CD4-positive, alpha-beta T cell treated with Interleukin-1 beta for 1 hour (primary cell): Measurements from ENCODE around the gene LRCH4.
A peak's percentile ranks its signal among the peaks of the same experiment; 100 is the strongest.

ENCODE experiments used
- DNase-seq, 2 donors: peaks; one replicate each; pipeline ENCODE4 v3.0.0-alpha.2; 2020 to 2022

LRCH4 gene

DNA sequence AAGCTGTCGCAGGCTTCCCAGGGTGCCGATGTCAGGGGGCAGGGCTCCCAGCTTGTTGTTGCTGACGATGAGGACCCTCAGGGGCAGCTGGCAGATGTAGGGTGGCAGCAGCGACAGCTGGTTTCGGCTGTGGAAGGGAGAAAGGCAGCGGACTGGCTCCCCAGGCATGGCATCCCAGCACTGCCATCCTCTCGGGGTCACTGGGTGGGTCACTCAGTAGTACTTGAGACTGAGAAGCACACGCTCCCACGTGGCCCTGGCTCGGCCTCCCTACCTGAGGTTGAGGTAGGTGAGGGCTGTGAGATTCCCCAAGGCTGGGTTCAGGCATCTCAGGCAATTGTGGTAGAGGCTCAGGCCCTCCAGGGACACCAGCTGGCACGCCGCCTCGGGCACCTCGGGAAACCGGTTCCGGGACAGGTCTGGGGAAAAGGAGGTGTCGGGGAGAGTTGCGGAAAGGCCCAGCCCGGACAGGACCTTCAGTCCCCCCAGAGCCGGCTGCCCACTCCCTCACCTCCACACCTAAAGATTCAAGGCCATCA, 3.8 kb downstream of the LRCH4 start:
- no peak for DNase-seq

DNA sequence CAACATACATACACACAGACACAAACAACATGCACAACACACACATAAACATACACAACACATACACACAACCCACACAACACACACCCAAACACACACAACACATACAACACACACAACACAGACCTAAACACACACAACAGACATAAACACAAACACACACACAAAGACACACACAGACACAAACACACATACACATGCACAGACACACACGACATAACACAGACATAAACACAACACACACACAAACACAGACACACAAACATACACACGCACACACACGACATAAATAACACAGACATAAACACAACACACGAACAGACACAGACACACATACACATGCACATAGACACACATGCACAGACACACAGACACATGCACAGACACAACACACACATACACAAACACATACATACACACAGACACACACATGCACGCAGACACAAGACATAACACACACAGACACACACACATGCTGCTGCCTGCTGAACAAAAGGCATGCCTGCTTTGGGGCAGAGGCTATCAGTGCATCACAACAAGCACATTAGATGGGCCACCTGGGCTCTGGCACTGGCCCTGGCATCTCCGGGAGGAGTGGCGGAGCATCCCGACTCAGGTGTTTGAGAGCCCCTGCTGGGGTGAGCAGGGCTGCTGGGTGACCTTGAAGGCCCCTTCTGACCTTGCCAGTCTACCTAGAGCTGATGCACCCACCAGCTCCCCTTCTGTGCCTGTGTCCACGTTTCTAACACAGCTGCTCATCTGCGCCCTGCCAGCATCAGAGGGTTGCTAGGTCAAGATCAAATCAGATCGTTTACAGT, 5.3 kb downstream of the LRCH4 start:
- DNase-seq: no peak

GRCh38 chr7:100578246-100579183, 7.4 kb downstream of the LRCH4 start:
- no peak for DNase-seq

GRCh38 chr7:100577507-100577906, 8.4 kb downstream of the LRCH4 start:
- no peak for DNase-seq

GRCh38 chr7:100577103-100577502, 8.8 kb downstream of the LRCH4 start:
- DNase-seq: no peak

GRCh38 chr7:100576384-100576993, 9.4 kb downstream of the LRCH4 start:
- no peak for DNase-seq

DNA sequence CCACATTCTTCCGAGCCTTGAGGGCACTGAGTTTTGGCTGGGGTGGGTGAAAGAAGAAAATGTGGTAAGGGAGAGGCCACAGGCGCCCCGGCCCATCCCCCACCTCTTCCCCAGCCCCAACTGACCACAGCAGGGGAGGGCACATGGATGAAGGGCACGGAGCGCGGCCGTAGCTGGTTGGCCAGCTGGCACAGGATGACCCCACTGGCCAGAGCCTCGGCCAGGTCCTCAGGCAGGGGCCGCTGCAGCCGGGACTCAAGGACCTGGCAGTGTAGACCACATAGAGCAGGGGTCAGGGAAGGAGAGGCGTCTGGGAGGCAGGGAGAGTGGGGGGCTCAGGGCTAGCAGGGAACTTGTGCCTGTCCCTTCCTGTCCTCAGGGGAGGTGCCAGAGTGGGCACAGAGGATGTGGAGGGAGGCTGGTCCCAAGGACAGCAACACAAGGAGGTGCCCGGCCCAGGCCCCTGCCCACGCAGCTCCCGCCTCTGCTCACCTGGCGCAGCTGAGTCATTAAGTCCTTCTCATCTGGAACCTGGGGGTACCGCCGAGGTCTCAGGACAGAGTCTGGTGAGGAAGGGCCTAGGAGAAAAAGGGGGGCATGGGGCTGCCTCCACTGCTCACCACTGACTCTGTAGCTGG, 10.1 kb downstream of the LRCH4 start:
- DNase-seq: no peak

DNA sequence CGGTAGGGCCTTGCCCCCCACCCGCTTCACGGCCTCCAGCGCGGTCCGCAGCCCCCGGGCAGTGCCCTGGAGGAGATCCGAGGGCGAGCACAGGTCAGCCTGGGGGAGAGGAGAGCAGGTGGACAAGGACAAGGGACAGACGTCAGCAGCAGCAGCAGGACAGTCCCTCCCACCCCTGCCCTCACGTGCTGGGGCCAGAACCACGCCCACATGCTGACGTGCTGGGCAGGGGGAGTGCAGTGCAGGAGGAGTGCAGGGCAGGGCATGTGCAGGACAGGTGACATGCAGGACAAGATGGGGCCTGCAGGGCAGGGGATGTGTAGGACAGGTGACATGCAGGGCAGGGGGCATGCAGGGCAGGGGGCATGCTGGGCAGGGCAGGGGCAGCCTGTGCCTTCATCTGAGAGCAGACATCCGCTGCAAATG, 10.7 kb downstream of the LRCH4 start:
- no peak for DNase-seq

DNA sequence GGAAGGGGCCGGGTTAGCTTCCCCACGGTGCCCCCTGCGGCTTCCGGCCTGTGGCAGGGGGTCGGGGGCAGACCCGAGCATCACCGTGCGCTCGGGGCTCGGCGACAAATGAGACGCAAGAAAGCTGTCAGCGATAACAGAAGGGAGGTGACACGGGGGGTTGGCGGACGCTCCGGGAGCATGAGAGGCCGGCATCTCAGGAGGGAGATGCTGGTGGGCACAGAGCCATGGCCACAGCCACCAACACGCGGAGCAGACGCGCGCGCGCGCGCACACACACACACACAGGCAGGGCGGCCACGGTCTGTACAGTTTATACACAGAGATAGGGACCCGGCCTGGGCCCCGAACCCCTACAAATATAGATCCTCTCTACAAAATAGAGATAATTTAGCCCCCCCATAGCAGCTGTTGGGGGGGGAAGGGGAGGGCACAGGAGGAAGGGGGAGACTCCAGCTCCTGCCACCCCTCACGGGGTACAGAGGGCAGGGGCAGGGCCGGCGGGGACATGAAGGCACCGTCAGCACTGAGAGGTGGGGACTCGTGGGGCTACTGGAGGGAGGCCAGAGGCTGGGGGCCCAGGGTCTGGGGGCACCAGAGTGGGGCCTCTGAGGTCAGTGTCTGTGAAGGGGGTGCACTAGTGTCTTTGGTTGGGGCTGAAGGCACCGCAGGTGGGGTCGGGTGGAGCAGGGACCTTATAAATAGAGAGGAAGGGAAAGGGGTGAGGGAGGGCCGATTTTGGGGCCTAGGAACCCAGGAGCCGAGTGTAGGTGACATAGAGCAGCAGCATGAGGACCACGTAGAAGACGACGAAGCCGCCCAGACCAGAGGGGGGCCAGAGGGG, 11.3 kb downstream of the LRCH4 start:
- no peak for DNase-seq

DNA sequence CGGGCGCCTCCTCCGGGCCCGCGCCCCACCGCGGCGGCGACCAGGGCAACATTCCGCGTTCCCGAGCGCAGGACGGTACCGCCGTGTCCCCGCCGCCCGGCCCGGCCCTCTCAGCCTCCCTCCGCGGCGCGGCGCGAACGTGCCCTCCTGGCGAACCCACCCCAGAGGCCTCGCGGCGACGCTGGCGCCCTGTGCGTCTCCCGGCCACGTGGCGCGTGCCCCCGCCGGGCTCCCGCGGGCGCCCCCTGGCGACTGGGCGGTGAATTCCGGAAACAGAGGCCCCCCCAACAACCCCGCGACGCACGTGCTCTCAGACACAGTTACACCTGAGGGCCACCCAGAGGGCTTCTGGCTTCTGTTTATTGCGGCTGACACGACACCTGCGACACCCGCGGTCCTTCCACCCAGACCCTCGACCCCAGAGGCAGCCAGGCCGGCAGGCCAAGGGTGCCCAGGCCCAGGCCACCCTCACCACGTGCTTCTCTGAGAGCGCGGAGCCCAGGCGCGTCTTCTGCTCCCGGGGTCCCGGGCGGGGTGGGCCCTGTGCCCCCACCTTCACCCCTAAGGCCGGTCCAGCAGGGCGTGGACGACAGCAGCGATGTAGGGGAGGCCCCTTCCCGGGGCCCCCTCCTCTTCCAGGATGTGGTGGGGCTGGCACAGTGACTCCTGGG, 12.1 kb downstream of the LRCH4 start, which contains the start of gene SAP25:
TSS of gene SAP25 (minus strand) at position 210 of the 671 bp plus-strand sequence. CDS start at position 52, 158 bp downstream.
- no peak for DNase-seq

GRCh38 chr7:100572949-100573675, 12.8 kb downstream of the LRCH4 start:
- DNase-seq: no peak

DNA sequence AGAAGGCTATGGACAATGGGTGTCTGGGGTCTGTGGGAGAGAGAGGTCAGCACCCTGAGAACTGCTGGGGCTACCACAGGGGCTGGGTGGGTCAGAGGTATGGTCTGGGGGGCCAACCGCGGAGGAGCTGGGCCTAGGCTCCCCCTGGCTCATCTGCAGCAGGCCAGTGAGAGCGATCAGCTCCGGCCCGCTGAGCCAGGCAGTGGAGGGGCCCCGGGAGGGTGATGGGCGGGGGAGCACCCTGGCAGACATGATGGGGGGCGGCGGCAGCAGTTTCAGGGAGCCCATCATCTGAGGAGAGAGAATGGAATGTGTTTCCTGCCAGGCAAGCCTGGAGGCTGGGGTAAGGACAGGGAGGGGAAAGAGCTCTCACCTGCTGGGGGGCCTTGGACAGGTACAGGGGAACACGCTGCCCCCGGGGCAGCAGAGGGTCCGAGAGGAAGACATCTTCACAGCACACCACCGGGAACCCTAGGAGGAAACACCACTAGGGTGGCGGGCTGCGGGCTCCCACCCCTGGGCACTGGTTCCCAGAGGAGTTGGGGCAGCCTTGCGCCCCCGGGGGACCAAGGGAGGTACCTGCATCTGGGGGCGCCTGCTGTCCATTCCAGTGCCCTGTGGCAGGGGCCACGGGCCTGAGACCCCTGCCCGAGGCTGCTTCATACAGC, 13.5 kb downstream of the LRCH4 start:
- DNase-seq: no peak

DNA sequence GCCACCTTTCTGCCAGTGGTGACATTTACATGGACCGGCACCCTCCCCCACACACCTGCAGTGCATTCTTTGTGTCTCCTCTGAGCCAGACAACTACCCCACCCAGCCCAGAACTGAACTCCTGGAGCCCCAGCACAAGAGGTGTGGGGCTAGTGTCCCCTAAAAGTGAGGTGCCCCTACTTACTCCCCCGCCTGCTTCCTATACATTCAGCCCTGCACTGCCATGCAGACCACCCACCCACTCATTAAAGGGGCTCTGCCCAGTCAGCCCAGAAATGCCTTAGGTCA, 14.2 kb downstream of the LRCH4 start:
- no peak for DNase-seq

DNA sequence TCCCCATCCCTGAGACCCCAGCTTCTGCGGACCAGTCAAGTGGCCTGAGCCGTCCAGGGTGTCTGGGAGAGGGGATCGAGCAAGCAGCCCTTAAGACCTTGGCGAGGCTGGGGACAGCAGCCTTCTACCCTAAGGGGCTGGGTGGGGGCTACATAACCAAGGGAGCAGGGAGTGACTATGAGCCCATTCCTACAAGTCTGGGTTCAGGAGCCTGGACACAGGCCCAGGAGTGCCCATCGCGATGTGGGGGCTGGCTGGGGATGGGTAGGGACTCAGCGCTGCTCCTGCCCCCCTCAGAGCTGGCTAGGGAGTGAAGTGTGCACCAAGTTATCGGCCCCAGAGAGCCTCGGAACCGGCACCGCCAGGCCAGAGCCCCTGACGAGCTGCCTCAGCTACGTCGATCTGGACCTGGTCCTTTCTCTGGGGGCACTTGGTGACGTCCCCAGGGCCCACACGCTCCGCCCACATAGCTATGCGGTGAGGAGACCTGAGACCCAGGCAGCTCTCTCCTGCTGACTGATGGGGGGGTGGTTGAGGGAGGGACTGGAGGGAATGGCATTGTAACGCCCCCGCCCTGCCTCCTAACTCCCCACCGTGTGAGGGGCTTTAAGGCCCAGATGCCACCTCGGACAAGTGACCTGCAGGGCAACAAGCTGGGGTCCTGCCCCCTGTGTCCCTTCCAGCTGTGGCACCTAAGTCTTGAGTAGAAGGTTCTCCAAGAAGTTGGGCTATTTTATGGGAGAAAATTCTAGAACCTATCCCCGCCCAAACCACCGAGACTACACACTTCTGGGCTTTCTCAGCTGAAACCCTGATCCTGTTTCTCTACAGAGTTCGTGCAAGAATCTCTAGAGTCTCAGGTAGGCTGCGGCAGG, 14.7 kb downstream of the LRCH4 start:
- DNase-seq: no peak

- peak; percentile 57 to 59 for DNase-seq
These were observed 16.8 kb downstream of the LRCH4 start for GRCh38 chr7:100568896-100569844.

DNA sequence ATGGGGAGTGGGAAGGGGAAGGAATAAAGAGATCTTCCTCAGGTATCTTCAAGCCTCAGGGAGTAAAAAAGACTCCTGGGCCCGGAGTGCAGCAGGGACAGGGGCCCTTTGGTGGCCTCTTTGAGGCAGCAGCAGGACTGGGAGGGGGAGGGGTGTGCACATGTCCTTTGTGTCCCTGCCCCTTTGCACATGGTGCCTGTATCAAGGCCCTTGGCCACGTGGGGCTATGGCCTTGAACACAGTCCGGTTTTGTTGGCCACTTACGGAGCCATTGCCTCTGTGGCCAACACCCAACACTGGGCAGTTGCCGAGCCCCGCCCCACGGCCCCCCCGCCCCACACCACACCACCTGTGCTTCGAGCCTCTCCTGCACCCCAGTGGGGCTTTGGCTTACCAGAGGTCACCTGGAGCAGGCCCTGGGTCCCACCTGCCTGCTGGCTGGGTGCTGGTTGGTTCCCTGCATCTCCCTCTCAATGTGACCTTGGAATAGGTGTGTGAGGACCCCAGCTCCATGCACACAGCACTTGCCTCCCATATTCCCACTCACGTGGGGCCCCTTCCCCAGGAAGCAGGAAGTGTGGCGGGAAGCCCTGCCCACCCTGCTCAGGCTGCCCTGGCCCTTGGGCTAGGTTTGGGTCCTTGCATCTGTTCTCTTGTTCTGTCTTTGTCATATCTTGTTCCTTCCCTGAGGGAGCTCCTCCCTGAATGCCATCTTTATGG, 17.6 kb downstream of the LRCH4 start:
- no peak for DNase-seq

GRCh38 chr7:100567751-100568175, 18.2 kb downstream of the LRCH4 start:
- no peak for DNase-seq
